GM12872 (cell line): ENCODE results near the gene NUSAP1.

ENCODE experiments used
- CTCF ChIP-seq: IDR thresholded peaks from 3 replicates; pipeline ENCODE4 v1.5.1; 2011; ENCODE audit warnings: low read depth, mild to moderate bottlenecking, low read length, moderate library complexity; ENCODE audit not compliant: insufficient read depth

Gene NUSAP1

GRCh38 chr15:41337631-41338522, 5.2 kb downstream of the NUSAP1 start:
- no peak for TF ChIP-seq CTCF

DNA sequence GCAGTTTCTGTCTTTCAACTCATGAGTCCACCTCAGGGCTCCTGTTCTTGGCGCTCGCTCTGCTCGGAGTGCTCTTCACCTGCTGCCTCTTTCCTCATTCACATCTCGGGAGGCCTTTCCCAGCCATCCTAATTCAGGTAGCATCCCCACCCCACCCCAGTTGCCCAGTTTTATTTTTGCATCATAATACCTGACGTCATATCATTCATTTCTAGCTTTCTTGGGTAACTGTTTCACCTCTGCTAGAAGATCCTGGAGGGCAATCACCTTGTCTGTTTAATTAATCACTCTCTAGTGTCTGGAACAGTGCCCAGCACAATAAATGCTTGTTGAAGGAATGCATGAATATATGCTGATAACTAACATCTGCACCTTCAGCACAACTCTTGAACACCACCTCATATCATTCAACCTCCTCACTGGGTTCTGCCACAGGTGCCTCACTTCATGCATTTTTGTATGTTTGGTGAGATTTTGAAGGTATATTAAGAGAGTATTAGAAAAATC, 7.6 kb downstream of the NUSAP1 start:
- no peak for TF ChIP-seq CTCF

DNA sequence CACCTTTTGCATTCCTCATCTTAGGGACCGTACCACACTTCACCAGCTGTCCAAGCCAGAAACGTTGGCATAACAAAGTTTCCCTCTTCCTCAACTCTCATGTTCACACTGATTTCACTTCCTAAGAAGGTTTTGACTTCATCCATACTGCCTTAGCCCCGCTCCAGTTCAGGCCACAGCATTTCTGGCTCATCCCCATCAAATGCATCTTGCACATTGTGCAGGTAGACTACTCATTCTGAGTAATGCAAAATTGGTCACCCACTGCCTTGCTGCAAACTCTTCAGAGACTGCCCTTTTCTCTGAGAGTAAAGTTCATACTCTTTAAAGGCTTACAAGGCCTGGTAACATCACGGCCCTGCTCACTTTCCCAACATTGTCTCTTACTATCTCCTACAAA, 8.8 kb downstream of the NUSAP1 start:
- TF ChIP-seq CTCF, result no peak

GRCh38 chr15:41347236-41347635, 14.6 kb downstream of the NUSAP1 start:
- no peak for TF ChIP-seq CTCF

DNA sequence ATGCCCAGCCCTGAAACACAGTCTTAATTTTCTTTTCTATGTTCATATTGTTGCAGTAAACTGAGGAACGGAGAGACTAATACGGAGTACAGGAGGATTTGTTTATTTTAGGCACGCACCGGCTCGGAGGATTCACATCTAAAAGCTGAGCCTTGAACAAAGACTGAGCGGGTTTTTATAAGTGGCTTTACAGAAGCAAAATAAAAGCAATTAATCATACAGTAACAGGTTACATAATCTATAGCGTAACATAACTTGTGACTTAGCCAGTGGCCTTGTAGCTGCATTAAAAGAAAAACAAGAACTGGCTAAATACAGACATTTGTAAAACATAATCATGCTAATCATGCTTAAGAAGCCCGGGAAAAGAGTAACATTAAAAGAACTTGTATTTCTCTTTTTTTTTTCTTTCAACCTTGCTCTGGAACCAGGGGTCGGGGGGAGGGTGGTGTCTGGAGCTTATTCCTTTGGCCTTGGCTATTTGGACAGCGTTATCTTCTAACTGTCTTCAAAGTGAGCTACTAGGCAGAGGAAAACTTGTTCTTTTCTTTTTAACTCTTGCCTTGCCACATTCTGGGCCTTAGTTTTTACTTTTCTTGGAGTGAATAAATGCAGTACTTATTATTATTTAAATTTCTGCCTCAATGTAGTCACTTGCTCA, 17.5 kb downstream of the NUSAP1 start:
- no peak for TF ChIP-seq CTCF

DNA sequence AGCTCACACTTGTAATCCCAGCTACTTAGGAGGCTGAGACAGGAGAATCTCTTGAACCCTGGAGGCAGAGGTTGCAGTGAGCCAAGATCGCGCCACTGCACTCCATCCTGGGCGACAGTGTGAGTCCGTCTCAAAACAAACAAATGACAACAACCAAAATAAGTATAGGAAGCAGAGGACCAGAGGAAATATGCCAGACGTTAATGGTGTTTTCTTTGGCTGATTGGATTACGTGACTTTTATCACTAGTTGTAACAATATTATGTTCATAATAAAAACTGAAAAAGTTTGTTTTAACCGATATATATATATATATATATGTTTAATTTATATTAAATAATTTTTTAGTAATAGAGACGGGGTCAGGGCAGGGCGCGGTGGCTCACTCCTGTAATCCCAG, 21.7 kb downstream of the NUSAP1 start:
- no peak for TF ChIP-seq CTCF

GRCh38 chr15:41367418-41367817, 34.7 kb downstream of the NUSAP1 start:
- TF ChIP-seq CTCF, result no peak
